GM15510 (cell line): Measurements from ENCODE around the gene TRPV3.

ENCODE experiments used
- POLR2A ChIP-seq: IDR thresholded peaks from 3 replicates; pipeline ENCODE4 v1.6.1; 2011; ENCODE audit warnings: borderline replicate concordance; ENCODE audit not compliant: insufficient read length; ENCODE audit errors: extremely low read depth

The TRPV3 gene

DNA sequence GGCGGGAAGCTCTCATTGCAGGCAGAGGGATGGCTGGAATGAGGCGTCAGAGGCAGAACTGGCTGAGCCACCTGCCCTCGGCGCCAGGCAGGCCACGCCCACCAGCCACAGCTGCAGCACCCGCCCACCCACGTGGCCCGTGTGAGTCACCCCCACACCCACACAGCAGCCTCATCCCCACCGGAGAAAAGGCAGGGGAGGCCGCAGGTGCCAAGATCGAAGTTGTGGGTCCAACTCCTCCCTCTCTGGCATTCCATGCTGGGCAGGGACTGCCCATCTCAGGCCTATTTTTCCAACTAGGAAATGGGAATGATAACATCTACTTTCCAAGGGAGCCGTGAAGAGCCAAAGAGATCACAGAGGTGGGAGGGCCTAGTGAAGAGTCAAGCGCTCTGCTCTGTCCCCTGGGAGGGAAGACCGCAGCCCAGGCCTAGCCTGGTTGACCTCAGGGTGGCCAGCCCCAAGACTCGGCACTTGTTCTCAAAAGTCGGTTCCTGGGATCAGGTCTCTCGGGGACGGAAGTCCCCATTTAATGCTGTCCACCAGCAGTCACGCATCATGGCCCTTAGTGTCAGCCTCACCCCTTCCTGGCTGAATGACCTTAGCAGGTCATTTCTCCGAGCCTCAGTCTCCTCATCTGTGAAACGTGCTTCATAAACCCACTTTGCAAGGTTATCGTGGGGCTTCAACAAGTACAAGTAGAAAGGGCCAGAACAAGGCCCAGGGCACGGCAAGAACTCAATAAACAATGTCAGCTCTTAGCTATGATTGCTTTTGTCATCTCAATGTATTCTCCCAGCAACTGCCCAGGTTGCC is at the start of gene TRPV3:
Gene TRPV3, minus strand, starts transcription at position 45 of the 816 bp plus-strand sequence. CDS start 2,962 bp downstream, outside the sequence.
- peak; percentile 36 for TF ChIP-seq POLR2A

- no peak for TF ChIP-seq POLR2A
These were observed 46.3 kb upstream of the TRPV3 start for GRCh38 chr17:3603870-3604259.

DNA sequence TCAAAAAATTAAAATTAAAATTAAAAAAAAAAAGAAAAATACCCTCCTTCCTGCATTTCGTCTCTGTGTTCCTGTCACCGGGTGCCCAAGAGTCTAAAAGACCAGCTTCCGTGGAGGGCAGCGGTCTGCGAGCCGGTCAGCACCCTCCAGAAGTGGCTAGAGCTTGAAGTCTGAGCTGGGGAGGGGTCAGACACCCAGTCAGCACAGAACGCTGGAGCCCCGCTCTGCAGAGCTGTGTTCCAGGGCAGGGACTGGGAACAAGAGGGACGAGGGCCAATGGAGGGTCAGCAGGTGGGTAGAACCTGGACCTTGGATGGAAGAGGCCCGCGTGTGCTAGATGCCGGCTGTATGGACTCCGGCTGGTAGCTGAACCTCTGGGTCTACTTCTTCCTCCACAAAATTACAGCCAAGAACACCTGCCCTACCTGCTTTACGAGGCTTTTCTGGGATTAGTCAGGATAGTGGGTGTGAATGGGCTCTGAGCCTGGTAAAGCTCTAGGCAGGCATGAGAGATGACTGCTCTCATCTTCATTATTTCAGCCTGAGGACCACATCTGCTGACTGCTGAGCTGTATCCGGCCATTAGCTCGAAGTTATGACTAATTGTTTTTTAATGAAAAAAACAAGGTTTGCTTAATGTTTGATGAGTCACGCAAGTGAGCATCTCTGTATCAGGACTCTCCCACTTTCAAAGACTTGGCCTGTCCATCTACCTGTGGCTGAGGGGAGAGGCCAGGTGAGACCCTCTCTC is 45.7 kb upstream of the TRPV3 start:
- no peak for TF ChIP-seq POLR2A

DNA sequence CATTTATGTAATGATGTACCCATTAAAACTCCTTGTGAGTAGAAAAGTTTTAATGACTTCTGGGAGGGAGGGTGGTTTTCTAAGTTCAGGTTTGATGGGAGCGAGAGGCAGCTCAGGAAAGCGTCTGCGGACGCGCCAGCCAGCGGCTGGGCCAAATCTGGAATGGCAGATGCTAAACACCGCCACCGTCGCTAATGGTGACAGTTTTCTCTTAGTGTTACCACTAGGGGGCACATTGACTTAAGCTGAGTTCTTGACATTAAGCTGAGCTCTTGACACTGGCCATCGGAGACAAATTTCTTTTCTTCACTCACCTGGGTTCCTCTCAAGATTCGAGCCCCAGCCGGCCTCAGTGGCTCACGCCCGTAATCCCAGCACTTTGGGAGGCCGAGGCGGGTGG is 44.9 kb upstream of the TRPV3 start:
- TF ChIP-seq POLR2A: no peak

- TF ChIP-seq POLR2A: no peak
These were observed 43.1 kb upstream of the TRPV3 start for GRCh38 chr17:3600529-3601205.

GRCh38 chr17:3598078-3598477 is 40.5 kb upstream of the TRPV3 start:
- no peak for TF ChIP-seq POLR2A

DNA sequence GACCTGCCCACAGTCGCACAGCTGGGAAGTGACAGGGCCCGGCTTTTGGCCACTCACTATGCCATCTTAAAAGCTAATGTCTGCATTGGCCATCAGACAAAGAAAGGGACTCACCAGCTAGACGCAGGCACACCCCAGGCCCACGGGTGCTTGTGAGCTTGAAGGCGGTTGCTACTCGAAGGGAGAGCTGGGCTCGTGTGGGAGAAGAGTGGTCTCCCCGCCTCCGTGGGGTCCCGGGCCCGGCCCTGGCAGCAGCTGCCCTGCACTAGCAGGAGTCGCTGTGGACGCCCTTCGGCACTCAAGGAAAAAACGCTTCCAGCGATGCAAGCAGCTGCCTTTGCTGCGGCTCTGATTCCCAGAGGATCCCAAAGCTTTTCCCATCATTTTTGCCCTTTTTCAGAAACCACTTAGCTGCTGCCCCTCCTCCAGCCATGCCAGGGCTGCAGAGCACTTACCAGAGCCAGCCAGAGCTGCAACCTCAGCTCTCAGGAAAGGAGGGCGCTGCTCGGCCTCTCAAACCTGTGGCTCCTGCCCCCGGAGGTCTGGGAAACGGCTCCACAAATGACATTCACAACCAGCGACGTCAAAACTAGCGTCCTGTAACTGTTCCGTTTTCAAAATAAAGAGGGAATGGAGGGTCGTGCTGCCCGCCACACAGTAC is 39.3 kb upstream of the TRPV3 start:
- TF ChIP-seq POLR2A: no peak

DNA sequence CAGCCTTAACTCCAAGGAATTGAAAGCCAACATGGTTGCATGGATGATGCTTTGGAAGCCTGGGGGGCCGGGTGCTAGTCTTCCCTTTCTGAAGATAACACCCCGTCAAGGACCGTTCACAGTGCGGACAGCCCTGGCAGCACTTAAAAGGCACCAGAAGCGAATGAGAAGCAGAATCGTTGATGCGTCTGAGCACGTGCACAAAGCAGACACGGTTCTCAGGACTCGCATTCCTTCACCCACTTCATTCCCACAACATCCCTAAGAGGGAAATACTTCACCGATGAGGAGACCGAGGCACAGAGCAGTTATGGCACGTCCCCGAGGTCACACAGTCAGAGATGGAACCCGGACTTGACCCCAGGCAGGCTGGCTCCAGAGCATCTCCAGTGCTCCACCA is 37.4 kb upstream of the TRPV3 start:
- TF ChIP-seq POLR2A: no peak

GRCh38 chr17:3594051-3594800 is 36.6 kb upstream of the TRPV3 start:
- TF ChIP-seq POLR2A: no peak

- no peak for TF ChIP-seq POLR2A
These were observed 35.8 kb upstream of the TRPV3 start for GRCh38 chr17:3593384-3593783.

- TF ChIP-seq POLR2A: no peak
These were observed 34.7 kb upstream of the TRPV3 start for GRCh38 chr17:3592216-3592860.

DNA sequence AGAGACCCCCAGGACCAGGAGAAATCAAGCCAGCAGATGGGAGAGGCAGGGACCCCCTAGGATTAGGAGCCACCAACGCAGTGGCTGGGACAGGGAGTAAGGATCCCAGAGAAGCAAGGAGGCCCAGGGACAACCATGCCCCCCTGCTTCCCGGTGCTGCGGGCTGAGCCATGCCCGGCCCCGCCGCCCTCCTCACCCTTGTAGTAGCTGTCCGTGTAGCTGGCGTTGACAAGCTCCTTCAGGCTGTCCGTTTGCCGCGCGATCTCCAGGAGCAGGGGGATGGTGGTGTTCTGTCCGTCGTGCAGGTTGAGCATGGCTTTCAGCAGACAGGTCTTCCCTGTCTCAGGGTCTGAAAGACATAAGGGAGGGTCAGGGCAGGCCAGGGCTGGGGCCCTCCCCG is 33.2 kb upstream of the TRPV3 start:
- no peak for TF ChIP-seq POLR2A

DNA sequence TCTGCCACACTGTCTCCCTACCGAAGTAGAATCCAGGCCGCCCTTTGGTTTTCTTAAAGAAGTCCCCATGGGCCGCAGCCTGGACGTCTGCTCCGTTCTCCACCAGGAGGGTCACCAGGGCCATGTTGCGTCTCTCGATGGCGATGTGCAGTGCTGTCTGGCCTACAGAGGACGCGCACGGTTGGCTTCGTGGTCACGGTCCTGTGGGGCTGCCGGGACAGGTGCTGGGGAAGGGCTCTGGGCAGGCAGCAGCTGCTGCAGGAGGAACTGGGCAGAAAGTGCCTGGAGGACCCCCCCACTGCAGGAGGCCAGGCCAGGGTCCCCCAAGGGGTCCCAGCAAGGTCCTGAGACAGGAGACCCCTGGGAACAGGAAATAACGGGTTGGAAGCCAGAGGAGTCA is 32.6 kb upstream of the TRPV3 start:
- TF ChIP-seq POLR2A: no peak

DNA sequence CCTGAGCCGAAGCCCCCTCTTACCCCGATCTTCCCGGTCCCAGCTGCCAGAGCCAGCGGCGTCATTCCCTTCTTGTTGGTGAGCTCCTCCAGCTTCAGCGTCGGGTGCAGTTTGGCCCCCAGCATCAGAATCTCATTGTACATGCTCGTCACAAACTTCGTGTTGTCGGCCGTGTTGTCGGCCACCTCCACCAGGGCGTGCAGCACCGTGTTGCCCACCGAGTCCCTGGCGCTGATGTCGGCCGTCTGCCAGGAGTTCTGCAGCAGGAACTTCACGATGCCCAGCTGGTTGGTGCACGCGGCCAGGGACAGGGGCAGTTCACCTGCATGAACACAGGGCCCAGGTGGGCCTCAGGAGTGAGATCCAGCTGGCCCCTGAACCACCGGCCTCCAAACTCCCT is 32.2 kb upstream of the TRPV3 start:
- no peak for TF ChIP-seq POLR2A

DNA sequence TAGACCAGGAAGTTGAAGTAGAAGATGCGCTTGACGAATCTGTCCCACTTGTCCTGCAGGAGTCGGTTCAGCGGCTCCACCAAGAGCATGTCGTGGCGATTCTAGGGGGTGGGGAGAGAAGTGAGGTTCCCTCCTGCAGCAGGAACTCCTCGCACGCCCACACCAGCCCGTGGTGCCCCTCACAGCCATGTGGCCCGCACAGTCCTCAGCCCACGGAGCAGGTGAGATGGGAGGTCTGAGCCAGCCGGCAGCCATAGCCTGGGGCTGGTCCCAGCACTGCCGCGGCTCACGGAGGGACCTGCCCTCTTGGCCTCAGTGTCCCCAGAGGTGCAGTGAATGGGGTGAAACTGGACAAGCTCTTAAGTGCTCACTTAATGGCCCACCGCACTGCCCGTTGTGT is 28.2 kb upstream of the TRPV3 start:
- no peak for TF ChIP-seq POLR2A

DNA sequence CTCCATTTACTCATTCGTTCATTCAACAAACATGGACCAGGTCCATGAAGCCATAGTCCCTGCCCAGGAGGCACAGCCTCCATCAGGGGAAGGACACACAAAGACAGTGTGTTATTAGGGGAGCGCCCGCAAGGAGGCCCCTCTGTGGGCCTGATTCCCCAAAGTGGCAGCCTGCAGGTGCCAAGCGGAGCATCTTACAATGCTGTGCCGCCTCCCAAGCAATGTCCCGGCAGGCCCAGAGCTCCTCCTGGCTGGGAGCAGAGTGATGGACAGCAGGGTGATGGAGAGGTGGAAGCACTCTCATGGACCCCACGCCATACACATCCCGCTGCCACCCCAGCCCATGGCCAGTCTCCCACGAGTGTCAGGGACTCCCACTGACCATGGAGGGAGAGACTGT is 25.8 kb upstream of the TRPV3 start:
- no peak for TF ChIP-seq POLR2A
